GM18520 (cell line): ENCODE measurements around the gene TRAPPC3.

Source experiments
- ATAC-seq: cut with Tn5 transposase; IDR thresholded peaks from one replicate; pipeline ENCODE4 v1.9.1; 2021; ENCODE audit not compliant: unreplicated experiment

The TRAPPC3 gene

DNA sequence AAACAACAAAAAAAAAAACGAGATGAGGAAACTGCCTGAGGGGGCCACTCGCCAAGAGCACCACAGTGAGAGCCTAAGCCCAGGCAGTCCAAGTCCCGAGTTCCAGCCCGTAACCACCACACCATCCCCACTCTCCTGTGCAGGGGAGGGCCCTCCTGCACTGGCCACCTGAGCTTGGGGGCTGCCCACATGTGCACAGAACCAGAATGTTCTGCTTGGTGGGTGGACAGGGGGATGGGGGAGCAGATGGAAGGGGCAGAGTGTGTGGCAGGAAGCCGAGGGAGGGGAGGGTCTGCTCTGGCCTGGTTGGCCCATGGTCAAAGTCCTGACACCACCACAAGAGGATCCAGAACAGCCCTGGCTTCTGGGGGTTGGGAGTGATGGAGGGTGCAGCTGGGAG lies 43.0 kb downstream of the TRAPPC3 start:
- no peak for ATAC-seq

DNA sequence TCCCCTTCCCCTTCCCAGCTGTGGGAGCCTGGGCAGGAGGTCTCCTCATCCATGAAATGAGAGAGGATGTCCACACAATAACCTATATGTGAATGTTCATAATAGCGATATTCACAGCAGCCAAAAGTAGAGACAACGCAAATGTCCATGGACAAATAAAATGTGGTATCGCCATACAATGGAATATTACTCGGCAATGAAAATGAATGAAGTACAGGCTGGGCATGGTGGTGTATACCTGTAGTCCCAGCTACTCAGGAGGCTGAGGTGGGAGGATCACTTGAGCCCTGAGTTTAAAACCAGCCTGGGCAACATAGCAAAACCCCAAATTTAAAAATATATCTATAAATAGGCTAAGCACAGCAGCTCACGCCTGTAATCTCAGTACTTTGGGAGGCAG lies 47.7 kb downstream of the TRAPPC3 start:
- no peak for ATAC-seq

DNA sequence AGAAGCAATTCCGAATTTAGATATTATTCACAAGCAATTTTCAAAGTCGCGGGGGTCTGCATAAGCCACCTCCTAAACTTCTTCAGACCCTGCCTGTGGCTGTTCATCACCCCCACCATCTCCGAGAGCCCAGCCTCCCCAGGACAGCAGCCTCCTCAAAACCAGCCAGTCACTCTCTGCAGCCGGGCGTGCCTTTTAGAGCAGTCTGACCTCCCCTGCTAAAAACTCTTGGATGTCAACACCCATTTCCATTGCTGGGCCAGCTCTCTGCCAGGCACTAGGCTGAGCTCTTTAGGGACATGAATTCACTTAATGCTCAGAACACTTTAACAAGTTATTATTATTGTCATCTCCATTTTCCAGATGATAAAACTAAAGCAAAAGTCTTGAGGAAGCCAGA lies 48.9 kb downstream of the TRAPPC3 start:
- ATAC-seq, result no peak

DNA sequence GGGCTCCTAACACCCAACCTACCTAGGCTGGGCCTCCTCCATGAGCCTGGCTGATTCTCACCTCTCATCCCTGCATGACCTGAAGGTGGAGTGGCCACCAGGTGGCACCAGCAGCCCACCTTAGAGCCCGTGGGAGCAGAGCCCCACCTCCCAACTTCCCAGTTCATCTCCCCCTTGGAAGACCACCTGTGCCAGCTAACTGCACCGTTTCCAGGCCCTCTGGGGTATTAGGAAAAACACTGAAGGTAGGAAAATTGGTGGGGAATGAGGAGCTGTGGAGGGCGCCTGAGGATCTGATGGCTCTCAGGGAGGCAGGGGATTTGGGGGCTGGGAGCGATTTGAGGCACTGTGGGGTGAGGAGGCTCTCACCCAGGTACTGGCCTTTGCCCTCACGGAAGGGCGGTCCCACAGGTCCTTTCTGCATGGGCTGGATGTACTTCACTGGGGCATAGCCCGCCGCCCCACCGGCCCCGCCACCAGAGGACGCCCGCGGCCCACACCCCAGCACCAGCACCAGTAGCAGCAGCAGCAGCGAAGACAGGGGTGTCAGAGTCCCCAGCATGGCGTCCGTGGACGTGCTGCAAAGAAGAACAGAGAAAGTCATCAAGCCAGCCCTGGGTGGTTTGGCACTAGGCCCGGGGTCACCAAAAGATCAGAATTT lies 49.5 kb downstream of the TRAPPC3 start:
- ATAC-seq, result no peak

DNA sequence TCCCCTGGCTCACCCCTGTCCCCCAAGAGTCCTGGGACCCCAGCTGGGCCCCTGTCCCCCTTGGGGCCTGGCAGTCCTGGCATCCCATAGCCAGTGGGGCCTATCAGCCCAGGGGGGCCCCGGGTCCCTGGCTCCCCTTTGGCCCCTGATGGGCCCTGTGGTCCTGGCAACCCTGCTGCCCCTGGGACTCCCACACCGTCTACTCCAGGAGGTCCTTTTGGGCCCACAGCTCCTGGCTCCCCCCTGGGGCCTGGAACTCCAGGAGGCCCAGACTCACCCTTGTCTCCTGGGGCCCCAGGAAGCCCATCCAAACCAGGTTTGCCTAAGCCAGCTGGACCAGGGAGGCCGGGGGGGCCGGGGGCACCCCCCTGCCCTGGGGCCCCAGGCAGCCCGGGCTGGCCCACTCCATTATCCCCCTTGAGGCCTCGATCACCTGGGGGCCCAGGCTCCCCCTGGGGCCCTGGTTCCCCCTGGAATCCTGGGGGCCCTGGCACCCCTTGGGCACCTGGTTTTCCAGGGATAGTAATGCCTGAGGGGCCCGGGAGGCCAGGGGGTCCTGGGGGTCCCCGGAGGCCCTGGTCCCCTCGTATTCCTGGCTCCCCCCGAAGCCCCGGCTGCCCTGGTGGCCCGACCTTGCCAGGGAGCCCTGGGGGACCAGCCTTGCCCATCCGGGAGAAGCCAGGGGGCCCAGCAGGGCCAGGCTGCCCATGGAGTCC lies 50.5 kb downstream of the TRAPPC3 start:
- no peak for ATAC-seq

DNA sequence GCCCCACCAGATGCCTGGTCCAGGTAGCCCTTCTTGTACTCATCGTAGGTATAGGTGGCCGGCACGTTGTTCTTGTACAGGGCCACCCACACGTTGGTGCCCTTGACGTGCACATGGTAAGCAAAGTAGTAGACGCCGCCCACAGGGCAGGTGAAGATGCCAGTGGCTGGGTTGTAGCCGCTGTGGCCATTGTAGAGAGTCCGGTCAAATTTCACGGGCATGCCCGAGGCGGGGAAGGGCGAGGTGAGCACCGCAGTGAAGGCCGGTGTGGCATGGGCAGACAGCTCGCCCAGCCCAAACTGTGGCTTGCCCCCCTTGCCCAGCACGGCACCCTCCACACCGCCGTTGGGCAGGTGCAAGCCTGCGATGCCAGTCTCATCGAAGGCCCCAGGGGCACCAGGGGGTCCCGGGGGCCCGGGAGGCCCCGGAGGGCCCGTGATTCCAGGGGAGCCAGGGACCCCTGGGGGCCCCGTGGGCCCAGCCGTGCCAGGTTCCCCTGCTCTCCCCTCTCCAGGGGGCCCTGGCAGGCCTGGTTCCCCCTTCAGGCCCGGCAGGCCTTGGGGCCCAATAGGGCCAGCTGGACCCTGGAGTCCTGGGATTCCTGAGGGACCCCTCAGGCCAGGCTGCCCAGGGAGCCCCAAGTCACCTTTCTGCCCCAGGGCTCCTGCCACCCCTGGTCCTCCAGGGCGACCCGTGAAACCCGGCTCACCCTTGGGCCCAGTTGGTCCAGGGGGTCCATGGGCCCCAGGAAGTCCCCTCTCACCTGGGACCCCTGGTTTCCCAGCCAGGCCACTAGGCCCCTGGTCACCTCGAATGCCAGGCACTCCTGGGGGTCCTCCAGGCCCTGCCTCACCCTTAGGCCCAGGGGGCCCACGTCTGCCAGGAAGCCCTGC lies 51.3 kb downstream of the TRAPPC3 start:
- ATAC-seq, result no peak

DNA sequence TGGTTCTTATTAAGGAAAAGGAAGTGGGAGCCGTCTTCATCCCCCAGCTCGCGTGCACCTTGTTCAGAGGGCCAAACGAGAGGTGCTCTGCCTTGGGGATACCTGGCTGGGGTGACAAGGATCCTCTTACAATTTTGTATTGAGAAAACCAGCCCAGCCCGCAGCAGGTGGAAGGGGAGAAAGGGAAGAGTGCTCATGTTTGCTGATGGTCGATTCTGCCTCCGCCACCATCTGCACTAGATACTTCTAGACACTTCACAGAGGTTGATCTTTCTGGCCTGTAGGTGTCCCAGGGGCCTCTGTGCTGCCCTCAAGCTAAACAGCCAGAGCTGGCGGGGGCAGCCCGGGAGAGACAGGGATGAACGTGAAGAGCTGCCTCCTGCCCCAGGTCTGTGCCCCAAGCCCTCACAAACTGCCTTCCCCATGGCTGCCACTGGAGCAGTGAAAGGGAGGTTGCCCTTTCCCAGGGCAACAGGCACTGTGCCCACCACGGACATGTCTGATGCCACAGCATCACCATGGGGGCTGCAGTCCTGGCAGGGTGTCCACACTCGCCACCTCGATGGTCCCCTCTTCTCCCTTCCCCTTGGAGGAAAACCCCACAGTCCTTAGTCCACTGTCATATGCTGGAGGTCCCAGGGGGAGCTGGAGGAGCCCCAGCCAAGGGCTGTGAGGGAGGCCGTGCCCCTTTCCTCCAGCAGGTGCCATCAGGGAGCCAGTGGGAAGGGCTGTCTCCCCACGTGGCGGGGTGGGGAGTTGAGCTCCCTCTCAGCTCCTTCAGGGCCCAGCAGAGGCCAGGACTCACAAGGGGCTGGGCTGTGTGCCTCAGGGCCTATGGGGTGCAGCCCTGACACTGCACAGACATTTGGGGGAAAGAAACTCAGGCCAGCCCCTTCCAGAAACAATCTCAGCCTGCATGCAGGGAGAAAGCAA lies 52.5 kb downstream of the TRAPPC3 start:
- no peak for ATAC-seq

DNA sequence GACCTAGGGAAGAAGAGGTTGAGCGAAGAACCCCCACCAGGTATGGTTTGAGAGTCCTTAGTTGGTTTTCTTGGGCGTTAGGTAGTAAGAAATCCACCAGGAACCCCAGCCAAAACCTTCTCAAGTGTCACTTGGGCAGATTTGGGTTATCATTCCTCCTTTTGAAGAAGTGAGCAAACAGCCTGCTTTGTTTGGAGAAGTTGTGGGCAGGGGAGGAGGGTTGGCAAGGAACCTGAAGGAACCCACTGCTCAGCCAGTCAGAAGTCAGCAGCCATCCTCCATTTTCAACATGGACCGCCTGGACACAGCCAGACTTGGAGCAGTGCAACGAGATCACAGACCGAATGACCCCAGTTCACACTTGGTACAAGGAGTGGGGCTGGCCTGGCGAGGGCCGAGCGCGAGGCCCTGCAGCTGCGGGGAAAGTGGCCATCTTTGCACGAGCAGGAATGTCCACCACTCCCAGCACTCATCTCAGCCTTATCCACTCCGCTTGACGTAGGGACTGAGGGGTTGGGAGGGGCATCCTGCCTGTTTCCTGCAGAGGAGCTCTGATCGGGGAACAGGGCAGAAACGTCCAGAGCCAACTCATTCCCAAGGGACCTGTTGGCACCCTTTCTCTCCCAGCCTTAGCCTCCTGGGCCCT lies 53.4 kb downstream of the TRAPPC3 start:
- ATAC-seq, result no peak

DNA sequence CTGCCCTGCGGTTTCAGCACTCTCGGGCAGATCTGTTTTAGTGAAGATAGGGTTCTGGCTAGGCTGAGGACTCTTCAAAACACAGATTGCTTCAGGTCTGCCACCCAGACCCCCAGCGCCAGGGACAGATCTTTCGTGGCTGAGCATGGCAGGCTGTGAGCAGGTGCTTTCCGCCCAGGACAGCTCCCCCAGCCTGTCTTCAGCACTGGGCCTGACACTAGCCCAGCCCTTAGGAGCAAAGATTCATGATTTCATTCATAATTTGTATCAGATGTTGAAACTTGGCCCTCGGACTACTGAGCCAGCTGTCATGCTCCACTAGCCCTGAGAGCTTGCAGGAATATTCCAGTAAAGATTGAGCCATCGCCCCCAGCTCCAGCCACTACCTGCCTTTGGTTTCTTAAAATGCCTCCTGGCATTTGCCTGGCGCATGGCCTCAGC lies 54.6 kb downstream of the TRAPPC3 start:
- no peak for ATAC-seq

DNA sequence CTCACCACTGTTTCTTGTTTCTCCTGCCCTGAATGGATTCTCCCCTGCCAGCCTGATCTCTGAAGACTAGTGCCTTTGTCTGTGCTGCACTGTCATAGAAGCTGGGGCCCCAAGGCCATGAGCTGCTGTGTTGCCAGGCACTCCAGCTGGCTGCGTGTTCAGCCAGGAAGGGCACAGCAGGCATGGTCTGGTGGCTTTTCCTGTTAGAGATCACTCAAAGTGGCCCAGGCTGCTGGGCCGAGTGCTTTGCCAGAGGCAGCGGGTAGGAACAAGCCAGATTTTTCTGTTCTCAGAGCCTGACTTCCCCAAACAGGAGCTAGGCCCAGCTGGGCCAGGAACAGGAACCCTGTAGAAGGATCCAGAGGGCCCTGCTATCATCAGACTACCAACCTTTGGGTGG lies 55.4 kb downstream of the TRAPPC3 start:
- ATAC-seq, result no peak

DNA sequence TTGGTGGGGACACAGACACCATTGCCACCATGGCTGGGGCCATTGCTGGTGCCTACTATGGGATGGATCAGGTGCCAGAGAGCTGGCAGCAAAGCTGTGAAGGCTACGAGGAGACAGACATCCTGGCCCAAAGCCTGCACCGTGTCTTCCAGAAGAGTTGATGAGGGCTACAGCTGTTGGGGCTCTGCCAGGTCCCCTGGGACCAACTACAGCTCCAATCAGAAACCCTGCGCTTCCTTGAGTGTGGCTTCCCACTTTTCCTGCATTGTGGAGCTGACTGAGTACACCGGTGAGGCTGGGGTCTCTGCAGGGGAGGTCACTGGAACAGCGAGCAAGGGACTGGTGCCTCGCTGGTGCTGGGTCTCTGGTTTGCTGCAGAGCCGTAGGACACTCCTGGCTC lies 56.1 kb downstream of the TRAPPC3 start:
- no peak for ATAC-seq

DNA sequence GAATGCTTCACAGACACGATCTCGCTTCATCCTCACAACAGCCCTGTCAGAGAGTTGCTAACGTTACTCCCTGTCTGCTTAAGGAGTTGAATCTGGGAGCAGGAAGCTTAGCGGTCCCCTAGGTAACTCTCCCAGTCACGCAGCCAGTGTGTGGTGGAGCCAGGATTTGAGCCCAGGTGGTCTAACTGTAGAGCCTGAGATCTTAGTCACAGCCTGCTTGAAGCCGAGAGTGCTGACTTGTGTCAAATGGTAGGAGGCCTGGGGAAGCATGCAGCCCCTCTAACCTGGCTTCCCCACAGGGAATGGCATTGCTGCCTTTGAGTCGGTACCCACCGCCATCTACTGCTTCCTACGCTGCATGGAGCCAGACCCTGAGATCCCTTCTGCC lies 56.5 kb downstream of the TRAPPC3 start:
- no peak for ATAC-seq

DNA sequence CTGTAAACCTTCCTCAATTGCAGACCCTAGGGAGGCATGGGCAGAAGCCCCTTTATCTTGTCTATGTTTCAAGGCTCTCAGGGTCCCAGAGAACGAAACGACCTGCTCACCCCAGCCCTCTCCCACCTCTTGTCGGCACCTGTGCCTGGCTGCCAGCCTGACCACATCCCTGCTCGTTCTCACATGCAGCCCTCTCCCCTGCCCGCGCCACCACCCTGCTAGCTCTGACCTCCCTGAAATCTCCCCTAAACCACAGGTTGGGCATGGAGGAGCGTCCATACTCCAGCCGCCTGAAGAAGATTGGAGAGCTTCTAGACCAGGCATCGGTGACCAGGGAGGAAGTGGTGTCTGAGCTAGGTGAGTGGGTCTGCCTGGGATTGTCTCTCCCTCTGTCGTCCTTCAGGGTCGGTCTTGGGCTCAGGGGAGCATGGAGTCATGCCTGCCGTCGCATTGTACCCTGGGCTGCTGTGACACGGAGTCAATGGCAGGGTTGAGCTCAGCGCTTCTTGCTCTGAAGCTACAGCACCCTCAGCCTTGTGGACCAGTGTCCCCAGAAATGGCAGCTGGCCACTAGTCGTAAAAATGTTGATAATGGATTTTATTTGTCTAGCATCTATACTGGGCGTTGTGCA lies 57.0 kb downstream of the TRAPPC3 start:
- ATAC-seq, result no peak

DNA sequence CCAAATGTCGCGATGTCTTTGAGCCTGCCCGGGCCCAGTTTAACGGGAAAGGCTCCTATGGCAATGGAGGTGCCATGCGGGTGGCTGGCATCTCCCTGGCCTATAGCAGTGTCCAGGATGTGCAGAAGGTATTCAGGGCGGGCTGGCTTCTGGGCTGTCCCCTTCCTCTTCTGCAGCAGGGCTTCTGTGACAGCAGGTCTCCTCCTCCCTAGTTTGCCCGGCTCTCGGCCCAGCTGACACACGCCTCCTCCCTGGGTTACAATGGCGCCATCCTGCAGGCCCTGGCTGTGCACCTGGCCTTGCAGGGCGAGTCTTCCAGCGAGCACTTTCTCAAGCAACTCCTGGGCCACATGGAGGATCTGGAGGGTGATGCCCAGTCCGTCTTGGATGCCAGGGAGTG lies 57.6 kb downstream of the TRAPPC3 start:
- ATAC-seq, result no peak

DNA sequence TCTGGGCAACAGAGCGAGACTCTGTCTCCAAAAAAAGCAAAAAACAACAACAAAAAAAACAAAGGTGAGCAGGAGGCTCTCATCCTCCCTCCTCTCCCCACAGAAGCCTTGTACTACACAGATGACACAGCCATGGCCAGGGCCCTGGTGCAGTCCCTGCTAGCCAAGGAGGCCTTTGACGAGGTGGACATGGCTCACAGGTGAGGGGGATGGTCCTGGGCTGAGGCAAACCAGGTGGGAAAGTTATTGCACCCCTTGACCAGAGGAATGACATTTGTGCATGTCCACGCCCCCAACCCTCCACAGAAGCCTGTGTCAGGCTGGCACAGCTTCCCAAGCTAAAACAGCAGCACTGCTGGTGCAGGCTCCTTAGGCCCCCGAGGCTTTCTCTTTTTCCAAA lies 58.1 kb downstream of the TRAPPC3 start:
- ATAC-seq, result no peak

DNA sequence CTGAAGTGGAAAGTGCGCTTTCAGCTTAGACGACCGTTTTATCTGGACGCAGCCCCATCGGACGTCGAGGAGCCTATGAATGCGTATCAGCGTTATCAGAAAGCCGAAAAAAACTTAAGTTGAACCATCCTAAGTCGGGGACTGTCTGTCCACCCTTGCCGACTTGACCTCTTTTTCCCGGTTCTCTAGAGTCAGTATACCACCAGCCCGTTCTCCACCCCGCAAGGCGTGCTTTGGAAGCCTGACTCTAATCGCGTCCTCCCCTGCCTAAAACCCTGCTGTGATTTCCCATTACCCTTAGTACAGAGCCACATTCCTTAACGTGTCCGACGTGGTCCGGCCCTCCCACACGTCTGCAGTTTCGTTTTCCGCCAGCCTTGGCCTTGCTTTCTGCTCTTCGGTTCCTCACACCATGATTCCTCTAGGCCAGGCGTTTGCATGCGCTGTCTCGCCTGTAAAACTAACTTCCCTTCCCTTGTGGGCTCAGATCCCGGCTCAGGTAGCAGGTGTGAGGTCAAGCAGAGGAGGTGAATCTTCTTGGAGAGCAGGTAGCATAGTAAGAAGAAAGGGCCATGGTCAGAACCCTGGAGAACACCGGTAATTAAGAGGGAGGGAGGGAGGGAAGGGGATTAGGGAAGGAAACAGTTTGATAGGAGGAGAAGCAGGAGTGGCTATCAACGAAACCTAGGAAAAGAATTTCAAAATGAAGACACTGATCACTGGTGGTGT lies 59.7 kb downstream of the TRAPPC3 start:
- no peak for ATAC-seq

DNA sequence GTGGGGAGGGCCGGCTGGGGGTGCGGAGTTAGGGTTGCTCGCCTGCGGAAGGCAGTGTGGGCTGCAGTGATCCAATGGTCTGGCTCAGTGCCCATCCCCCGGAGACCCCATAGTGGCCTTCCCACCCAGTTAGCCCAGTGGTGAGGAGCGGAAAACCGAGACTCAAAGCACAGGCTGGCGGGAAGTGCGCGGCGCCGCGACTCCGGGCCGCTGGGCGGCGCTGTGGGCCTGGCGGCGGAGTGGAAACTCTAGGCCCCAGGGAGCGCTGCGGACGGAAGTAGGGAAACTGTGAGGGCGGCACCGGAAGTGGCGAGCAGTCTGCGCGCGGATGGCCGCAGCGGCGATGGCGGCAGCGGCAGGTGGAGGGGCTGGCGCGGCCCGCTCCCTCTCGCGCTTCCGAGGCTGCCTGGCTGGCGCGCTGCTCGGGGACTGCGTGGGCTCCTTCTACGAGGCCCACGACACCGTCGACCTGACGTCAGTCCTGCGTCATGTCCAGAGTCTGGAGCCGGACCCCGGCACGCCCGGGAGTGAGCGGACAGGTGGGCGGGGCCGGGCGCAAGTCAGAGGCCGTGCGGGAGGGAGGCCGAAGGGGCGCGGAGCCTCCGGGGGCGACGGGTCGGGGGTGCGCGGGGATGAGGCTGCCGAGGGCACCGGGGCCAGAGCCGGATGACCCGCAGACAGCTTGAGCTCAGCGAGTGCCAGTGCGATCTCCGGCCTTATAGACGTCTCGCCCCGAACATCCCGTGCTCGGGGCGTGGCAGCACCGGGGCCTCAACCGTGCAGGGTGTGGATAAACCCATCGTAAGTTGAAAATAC lies 60.5 kb downstream of the TRAPPC3 start, which contains the start of gene ADPRS:
TSS of gene ADPRS (plus strand) at position 316 of the 816 bp plus-strand sequence. CDS start at position 329, 13 bp downstream.
- peak; percentile 81 for ATAC-seq

DNA sequence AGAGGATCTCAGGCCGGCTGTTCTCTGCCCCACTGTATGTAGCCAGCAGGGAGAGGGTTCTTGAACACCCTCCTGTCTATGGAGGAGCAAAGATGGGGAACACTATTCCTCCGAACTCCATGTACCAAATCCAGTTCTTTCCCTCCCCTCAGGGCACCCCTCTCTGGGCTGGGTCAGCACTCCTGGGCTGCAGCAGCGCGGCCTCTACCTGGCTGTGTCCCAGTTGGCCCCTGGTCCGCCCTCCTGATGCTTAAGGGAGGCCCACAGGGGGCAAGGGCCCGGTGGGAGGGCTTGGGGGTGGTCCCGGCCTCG lies 61.1 kb downstream of the TRAPPC3 start:
- ATAC-seq, result no peak
